Astrocyte (in vitro differentiated cells and primary cell): ENCODE measurements around the gene LBX2.

ENCODE experiments used
- CTCF ChIP-seq: IDR thresholded peaks from 2 replicates; pipeline ENCODE4 v1.5.1; 2011; ENCODE audit warnings: low read depth, mild to moderate bottlenecking, inconsistent platforms, low read length, moderate library complexity; ENCODE audit not compliant: insufficient read depth
- EZH2 ChIP-seq: IDR thresholded peaks from 2 replicates; pipeline ENCODE4 v1.6.1; 2012; ENCODE audit warnings: mild to moderate bottlenecking, low read length, inconsistent platforms; ENCODE audit not compliant: insufficient read depth

- TF ChIP-seq CTCF (no peak), EZH2 (no peak)
Measured at GRCh38 chr2:74501335-74502071, 2.1 kb upstream of the LBX2 start.
